Measurements from ENCODE around the gene GPI.
"Not testable (repeated sequence)": the region's sequence is repeated elsewhere in the genome, so short reads cannot be mapped to it uniquely, and the experiment has no call there.

GPI gene

DNA sequence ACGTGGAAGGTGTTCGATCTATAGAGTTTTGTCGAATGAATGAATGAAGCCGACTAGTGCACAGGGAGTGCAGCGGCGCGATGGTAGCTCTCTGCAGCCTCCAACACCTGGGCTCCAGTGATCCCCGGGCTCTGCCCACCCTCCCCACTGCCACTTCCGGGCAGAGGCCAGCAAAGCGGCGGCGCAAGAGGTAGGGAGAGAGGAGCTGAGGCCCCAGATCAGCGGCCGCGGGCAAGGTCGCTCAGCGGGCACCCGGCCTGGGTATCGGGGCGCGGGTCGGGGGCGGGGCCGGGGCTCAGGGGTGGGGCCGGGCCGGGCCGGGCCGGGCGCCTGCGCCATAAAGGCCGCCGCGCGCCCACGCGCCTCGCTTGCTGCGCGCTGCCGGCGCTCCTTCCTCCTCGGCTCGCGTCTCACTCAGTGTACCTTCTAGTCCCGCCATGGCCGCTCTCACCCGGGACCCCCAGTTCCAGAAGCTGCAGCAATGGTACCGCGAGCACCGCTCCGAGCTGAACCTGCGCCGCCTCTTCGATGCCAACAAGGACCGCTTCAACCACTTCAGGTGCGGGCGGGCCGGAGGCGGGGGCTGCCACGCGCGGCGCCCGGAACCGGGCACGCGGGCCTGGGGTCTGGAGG lies at the start of gene GPI:
GPI (plus strand) TSS at position 367 of the 633 bp plus-strand sequence; CDS start at position 438, 71 bp downstream.
- peak; percentile 67 to 73 for DNase-seq

DNA sequence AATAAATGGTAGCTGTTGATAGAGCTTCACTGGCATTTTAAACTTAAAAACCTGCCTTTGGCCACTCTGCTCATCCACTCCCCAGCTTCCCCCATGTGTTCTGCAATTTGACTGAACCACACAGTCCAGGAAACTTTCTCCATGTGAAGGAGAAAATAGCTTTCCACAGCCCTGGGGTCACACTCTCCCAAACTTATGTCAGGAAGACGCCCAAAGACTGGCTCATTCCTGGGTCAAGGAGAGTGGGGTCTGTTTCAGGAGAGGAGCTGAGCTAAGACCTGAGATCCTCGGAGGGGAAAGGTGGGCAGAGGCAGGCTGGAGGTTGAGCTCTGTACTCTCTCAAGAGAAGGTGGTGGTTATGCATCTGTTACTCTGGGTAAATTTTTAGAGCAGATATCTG lies 48.7 kb upstream of the GPI start:
- no peak for DNase-seq

DNA sequence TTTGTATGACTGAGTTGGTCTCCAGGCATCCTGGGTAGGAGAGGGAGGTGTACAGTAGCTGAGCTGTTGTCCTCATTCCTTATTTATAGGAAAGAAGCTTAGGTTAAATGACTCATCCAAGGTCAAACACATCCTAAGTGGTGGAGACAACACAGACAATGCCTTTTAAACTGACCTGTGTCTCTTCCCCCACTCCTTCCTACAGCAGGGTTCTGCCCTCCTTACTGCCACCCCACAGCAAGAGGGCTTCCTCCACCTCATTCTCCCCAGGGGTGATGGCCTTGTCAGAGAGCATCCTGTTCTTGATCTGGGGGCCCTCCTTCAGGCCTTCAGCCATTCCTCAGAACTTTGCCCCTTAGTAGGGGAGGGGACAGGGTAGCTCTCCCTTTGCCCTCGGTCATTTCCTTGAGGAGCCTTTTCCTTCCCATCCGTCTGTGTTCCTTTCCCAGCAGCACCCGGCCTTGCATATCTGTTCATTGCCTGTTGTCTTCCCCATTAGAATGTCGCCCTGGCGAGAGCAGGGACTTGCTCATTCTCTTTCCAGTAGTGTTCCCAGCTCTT lies 48.2 kb upstream of the GPI start:
- DNase-seq = no peak

DNA sequence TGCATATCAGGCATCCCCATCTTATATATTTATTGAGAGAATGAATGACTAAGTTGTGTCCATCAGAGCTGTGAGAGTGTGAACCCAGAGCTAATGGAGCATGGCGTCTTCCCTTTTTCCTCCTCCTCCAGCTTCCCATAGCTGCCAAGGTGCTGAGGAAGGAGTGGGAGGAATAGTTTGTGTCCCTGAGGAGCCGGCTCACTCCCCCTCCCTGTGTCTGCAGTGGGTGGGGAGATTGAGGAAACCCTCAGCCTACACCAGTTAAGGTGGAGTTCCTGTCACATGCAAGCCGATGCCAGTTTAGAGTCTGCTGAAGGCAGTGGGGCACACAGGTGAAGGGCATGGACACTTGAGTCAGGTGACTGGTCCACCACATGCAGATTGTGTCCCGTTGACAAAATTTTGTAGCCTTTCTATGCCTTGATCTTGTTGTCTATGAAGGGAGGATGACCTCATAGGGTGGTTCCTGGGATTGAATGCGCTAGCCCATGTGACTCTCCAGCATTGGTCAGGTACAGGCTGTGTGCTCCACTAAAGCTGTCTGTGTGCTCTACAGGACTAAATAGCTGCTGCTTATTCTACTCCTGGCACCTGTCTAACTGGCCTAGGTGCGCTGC lies 47.6 kb upstream of the GPI start:
- DNase-seq = no peak

DNA sequence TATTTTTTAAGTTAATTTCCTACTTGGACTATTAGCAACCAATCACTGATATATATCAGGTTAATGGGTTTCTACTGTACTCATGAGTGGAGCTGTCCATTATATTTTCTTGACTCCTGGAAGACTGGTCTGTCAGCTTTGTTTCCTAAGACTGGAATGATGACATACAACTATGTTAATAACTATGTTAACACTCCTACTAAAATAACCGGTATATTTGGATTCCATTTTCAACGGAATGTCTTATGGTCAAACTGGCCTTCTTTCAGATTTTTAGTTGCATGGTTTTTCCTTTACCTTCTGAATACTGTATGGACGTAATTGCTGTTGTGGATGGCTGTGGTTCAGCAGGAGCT lies 45.8 kb upstream of the GPI start:
- no peak for DNase-seq

DNA sequence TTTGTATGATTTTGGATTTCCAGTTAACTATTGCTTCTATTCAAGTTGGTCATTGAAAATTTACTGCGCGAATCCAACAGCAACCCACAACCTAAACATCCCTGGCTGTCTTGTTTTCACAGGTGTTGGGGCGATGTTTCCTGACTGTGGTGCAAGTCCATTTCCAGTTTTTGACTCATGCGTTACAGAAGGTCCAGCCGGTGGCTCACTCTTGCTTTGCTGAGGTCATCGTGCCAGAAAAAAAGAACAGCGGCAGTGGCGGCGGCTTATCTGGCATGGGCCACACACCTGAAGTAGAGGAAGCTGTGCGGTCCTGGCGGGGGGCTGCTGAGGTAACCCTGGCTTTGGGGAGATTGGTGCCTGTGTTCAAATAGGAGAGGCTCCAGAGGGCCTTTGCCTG lies 45.2 kb upstream of the GPI start:
- DNase-seq = no peak

DNA sequence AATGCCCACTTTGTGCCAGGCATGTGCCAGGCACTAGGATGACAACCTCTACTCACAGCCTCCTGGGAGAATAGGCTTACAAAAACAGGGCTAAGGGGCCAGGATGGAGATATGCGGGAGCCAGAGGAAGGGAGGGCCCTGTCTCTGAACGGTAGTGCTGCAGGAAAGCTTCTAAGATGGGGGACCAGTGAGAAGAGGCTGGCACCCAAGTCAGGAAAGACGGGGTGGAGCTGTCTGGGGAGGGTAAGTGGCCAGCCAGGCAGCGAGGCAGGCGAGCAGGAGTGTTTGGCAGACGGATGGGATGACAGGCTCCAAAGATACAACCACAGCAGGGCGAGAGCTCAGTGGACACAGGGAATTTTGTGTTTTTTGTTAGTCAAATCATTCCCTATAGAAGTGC lies 44.7 kb upstream of the GPI start:
- no peak for DNase-seq

DNA sequence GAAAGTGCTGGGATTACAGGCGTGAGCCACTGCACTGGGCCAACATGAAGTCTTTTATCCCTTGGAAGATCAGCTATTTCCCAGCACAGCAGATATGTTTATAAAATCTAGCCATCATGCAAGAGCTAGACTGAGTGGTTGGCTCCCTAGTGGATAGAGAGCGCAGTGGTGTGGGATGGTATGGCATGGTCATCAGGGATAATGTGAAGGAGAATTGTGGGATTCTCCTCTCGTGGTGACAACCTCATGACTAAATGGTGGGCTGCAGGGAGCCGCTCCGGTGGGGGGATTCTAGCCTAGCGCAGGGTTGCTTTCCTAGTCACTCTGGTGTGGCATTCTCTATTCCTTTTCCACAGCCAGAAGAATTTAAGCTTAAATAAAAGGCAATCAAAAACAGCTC lies 43.3 kb upstream of the GPI start:
- no peak for DNase-seq

DNA sequence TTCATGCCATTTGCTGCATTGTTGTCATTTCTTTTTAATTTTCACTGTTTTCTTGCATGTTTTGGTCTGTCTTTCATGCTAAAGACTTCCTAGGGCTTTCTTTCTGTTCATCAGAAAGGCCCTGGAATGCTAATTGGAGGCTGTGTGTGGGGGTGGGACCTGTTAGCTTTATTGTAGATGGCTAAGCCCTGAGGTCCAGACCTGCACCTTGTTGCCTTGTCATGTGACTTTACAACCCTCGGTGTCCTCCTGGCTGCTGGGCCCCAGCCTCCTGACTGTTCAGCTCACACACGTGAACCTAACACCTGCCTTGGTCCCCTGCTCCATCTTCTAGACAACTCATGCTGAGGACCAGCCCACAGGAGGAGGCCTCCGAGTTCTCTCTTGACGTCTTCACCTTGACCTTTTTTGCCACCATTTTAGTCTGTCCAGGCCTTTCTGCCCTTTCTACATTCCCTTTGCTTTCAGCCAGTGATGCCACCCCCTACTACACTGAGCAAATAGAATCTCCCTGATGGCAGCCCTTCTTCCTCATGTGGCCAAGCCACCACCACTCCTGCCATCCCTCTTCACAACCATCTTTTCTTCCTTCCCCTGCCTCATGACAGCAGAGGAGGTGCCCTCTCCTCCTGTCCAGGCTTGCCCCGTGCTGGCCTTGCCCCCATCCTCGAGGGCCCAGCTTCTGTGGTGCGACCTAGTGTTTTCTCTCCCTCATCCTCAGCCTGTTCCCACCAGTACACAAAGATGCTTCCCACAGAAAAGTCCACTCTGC lies 41.4 kb upstream of the GPI start:
- no peak for DNase-seq

DNA sequence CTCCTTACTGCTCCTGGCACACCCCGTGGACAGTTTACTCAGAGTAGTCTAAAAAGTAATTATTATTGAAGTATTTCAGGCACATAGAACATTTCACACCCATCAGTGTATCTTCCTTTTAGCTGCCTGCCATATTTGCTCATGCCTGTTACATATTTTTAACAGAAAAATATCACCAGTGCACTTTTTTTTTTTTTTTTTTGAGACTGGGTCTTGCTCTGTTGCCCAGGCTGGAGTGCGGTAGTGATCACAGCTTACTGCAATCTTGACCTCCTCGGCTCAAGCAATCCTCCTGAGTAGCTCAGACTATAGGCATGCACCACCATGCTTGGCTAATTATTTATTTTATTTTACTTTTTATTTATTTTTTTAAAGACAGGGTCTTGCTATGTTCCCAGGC lies 40.7 kb upstream of the GPI start:
- no peak for DNase-seq

DNA sequence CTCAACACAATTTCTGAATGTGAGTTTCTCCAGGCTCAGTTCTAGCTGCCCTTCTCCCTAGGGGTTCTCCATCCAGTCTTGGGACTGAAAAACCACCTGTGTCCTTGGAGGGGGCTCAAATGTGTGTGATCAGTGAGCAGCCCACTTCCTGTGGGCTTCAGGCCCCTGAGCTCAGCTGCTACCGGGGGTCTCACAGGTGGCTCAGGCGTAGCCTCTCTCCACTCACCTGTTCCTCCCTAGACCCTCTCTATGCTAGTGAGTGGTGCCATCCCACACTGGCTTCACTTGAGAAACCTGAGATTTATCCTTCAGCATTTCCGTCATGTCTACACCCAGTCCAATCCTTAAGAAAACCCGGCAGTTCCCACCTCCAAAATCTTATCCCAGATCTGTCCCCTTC lies 39.8 kb upstream of the GPI start:
- DNase-seq = no peak

DNA sequence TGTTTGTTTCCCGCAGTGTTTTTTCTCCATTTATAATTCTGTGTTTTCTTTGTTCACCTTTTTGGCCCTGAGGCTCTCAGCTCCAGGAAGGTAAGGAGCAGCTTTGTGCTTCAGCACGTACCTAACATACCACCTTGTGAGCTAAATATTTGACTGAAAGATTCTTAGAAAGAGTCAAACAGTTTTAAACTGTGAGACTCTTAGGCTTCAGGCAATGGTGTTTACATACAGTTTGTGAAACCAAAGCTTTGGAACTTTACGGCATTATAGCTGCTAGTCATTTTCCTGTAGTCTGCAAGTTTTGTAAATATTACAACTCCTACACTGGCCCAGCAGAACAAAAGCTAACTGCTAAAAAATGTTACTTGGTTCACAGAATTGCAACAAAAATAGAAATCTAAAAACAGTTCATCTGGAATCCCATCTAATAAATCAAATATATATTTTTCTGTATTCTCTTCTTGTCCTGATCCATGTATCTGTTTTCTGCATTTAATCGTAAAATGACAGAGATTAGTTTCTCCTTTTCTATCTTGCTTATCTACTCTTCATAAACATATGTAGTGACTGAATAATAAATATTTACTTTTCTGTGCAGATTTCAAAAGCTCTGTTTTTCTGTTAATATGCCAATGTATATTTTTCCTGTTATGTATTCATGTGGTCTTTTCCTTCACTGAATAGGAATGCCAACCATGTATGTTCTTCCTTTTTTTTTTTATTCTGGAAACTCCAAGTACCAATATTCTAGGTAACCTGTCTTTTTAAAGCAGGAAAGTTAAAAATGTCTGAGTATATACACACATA lies 38.8 kb upstream of the GPI start:
- DNase-seq = no peak

DNA sequence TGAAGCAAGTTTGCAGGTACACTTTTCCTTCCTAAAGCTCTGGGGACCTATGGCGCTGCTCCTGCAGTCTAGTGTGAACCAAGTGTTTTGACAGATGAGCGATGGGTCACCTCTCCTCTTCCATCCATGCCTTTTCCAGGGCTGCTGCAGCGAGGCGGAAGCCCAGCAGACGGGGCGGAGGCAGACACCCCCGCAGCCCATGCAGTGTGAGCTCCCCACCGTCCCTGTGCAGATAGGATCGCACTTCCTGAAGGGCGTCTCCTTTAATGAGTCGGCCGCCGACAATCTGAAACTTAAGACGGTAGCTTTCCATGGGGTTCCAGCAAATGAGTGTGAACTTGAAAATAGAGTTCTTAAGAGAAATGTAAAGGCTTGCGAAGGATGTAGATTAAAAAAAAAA lies 37.1 kb upstream of the GPI start:
- no peak for DNase-seq

DNA sequence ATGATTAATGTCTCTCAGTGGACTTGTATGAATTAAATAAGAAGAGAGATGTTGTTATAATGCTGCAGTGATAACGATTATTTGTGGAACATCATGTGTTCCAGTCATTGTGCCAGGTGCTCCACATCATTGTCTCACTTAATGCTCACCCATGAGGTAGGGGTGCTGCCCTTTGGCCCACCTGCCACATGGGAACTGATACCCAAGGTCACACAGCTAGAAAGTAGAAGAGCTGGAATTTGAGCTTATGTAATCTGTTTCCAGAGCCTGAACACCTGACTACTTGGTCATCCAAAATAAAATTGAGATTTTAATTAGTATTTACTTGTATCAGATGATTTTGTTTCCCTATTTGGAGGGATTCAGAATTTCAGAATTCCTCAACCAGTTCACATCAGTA lies 36.0 kb upstream of the GPI start:
- DNase-seq = no peak

DNA sequence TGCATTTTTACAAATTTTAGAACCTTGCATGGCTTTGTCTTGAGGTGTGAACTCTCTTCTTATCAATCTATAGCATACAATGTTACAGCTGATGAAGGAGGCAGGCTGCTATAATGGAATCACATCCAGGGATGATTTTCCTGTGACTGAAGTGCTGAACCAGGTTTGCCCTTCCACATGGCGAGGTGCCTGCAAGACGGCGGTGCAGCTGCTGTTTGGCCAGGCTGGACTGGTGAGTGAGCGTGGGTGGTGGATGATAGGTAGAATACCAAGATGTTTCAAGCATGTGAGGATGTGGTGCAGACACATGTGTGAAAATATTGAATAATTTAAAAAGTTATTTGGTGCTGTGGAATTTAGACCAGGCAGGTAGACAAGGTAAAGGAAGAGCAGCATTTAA lies 34.9 kb upstream of the GPI start:
- no peak for DNase-seq

DNA sequence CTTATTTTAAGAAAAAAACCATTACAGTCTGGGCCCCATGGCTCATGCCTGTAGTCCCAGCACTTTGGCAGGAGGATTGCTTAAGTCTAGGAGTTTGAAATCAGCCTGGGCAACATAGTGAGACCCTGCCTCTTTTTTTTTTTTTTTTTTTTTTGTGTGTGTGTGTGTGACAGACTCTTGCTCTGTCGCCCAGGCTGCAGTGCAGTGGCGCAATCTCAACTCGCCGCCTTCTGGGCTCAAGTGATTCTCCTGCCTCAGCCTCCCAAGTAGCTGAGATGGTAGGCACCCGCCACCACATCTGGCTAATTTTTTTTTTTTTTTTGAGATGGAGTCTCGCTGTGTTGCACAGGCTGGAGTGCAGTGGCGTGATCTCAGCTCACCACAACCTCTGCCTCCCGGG lies 34.4 kb upstream of the GPI start:
- DNase-seq = not testable (repeated sequence)

DNA sequence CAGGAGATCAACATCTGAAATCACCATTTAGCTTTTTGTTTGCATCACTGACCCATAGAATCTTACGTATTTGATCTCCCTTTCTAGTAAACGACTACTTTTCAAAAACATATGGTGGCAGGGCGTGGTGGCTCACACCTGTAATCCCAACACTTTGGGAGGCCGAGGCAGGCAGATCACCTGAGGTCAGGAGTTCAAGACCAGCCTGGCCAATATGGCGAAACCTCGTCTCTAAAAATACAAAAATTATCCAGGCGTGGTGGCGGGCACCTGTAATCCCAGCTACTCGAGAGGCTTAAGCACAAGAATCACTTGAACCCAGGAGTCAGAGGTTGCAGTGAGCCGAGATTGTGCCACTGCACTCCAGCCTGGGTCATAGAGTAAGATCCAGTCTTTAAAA lies 33.4 kb upstream of the GPI start:
- DNase-seq = not testable (repeated sequence)

DNA sequence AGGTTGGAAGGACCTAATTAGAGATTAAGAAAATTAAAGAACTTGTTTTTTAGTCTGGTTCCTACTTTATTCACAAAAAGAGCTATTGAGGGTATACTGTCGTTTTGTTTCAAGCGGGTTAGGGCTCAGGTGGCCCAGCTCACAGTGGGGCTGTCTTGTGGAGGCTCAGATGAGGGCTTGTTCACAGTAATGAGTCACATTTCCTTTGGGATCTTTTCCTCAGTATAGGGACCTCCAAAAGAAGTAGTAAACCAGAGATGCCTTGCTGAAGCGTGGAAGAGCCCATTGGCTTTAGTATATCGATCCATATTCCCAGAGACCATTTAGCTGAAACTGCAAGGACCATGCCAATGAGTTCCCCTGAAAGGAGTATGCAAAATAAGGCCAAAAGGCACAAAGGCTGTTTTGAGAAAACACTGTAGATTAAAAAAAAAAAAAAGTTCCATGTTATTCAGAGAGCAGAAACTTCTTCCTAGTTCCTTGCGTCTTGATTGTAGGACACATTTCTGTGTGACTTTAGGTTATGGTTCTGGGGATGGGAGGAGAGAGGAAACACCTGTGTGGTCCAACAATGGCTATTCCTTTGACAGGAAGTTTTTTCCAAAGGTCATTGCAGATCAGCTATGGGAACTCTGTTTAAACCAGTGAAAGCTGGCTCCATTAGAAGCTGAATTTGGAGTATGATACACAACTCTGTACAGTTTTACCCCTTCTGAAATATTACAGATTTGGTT lies 32.8 kb upstream of the GPI start:
- DNase-seq = no peak

DNA sequence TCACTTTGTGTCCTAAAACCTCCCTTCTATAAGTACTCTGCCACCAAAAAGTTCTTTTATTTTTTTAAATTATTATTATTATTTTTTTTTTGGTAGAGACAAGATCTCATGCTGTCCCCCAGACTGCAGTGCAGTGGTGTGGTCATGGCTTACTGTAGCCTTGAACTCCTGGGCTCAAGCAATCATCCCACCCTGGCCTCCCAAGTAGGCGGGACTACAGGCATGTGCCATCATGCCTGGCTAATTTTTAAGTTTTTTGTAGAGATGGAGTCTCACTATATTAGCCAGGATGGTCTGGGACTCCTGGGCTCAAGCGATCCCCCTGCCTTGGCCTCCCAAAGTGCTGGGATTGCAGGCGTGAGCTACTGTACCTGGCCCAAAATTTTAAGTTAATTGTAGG lies 29.1 kb upstream of the GPI start:
- no peak for DNase-seq

DNA sequence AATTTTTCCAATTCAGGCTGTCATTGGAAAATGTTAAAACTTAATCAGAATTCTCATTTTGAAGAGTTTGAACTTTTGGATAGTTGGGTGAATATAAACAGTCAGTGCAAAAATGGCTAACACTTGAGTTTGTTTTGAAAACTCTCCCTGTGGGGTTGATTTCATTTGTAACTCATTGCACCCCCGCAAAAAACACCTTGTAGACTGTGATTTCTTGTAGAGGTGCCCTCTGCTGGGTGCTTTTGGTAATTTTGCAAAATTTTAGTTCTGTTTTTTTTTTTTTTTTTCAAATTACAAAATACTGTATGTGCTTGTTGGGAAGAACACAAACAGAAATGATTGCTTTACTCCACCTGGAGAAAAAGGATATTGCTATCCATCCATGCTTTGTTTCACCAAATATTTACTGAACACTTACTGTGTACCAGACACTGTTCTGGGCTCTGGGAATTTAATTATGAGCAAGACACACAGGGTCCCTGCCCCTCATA lies 28.2 kb upstream of the GPI start:
- DNase-seq = peak; percentile 41 to 65

DNA sequence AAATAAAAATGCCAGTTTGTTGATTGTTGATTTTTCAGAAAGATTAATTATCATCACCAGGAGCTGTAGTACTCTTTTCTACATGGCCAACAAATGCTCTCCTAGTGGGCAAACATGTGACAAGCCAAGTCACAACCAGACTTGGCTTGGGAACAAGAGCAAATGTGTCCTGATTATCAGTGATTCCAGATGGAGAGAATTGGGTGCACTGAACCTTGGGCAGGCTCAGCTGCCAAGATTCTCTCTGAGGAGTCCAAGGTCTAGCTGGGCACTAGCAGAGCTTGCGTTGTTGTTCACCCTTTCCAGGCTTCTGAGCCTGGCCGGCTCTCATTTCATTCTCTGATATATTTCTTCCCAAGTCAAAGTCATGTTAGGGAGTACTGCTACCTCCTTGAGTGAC lies 27.3 kb upstream of the GPI start:
- DNase-seq = no peak

DNA sequence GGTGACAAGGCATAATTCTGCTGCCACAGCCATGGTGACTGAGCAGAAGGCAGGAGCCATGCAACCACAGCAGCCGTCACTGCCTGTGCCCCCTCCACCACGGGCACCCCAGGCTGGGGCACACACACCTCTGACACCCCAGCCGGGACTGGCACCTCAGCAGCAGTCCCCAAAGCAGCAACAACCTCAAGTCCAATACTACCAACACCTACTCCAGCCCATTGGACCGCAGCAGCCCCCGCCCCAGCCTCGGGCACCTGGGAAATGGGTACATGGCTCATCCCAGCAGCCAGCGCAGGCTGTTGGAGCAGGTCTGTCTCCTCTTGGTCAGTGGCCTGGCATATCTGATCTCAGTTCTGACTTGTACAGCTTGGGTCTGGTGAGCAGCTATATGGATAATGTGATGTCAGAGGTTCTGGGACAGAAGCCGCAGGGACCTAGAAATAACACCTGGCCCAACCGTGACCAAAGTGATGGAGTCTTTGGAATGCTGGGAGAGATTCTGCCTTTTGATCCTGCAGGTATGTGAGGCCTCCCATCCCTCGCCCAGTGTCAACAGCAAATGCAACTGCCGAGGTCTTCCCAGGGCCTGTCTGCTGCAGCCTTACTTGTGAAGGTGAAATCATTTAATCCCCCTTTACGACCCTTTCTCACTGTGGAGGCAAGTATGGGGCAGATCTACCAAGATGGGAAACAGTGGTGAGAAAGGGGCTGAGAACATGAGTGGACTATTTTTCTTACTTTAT lies 22.9 kb upstream of the GPI start:
- DNase-seq = no peak

Measured in activated CD4-positive, alpha-beta T cell treated with anti-CD3 and anti-CD28 coated beads for 4 hours (primary cell).